ENCODE measurements around the gene SPATA20. TPM values are rescaled to one million over a fixed set of nuclear protein-coding genes. Genes with fewer than 3 reads are reported as not detected.

SPATA20 gene
- total RNA-seq, 1 donor from 2014 or later, result 58.1 TPM

DNA sequence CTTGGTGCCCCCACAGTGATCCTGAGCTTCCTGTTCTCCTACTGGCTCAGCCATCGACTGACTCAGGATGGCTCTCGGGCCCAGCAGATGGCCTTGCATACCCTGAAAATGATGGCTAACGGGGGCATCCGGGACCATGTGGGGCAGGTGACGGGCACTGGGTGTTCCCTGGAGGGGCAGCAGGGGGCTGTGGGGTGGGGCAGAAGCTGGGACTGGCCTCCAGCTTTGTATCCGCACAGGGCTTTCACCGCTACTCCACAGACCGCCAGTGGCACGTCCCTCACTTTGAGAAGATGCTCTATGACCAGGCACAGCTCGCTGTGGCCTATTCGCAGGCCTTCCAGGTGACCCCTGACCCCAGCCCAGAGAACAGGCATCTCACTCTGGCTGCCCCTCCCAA lies 3.0 kb downstream of the SPATA20 start:
- Mint-ChIP-seq H3K27me3 (ENCODE audit: unreplicated experiment) (no peaks in the 10 kb centered on the region), H3K4me1 (ENCODE audit: unreplicated experiment) (peaks cover 9% of the 10 kb centered on the region), H3K4me3 (ENCODE audit: unreplicated experiment) (no peak overlapping the region), H3K36me3 (ENCODE audit: unreplicated experiment) (peaks cover 2% of the 10 kb centered on the region), H3K9me3 (ENCODE audit: unreplicated experiment) (no peaks in the 10 kb centered on the region), H3K27ac (ENCODE audit: unreplicated experiment) (no peak overlapping the region)
- DNase-seq (ENCODE audit: extremely low spot score, unreplicated experiment), result no peak
- TF ChIP-seq, protein P1, sequence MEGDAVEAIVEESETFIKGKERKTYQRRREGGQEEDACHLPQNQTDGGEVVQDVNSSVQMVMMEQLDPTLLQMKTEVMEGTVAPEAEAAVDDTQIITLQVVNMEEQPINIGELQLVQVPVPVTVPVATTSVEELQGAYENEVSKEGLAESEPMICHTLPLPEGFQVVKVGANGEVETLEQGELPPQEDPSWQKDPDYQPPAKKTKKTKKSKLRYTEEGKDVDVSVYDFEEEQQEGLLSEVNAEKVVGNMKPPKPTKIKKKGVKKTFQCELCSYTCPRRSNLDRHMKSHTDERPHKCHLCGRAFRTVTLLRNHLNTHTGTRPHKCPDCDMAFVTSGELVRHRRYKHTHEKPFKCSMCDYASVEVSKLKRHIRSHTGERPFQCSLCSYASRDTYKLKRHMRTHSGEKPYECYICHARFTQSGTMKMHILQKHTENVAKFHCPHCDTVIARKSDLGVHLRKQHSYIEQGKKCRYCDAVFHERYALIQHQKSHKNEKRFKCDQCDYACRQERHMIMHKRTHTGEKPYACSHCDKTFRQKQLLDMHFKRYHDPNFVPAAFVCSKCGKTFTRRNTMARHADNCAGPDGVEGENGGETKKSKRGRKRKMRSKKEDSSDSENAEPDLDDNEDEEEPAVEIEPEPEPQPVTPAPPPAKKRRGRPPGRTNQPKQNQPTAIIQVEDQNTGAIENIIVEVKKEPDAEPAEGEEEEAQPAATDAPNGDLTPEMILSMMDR (IDR thresholded peaks at IDR 0.05), result no peak

DNA sequence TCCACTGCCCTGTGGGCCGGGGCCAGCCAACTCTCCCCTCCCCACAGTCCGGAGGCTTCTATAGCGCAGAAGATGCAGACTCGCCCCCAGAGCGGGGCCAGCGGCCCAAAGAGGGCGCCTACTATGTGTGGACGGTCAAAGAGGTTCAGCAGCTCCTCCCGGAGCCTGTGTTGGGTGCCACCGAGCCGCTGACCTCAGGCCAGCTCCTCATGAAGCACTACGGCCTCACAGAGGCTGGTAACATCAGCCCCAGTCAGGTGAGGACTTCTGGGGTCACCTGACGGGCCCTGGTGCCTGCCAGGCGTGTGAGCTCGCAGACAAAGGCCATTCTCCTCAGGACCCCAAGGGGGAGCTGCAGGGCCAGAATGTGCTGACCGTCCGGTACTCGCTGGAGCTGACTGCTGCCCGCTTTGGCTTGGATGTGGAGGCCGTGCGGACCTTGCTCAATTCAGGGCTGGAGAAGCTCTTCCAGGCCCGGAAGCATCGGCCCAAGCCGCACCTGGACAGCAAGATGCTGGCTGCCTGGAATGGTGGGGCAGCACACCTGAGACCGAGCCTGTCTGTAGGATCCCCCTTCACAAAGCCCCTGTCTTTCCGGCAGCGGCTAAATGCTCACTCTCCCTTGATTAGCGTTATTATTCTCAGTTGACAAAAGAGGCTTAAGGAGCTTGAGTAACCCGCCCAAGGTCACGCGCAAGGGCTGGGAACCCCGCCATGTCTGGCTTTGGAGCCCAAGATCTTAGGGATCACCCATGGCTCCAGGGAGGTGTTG lies 3.9 kb downstream of the SPATA20 start:
- no peak overlapping the region for H3K4me3 Mint-ChIP-seq (ENCODE audit: unreplicated experiment)
- H3K27me3 Mint-ChIP-seq (ENCODE audit: unreplicated experiment), result no peaks in the 10 kb centered on the region
- H3K27ac Mint-ChIP-seq (ENCODE audit: unreplicated experiment), result no peak overlapping the region
- peaks cover 2% of the 10 kb centered on the region for H3K36me3 Mint-ChIP-seq (ENCODE audit: unreplicated experiment)
- H3K4me1 Mint-ChIP-seq (ENCODE audit: unreplicated experiment), result peaks cover 9% of the 10 kb centered on the region
- TF ChIP-seq, protein P1 (IDR thresholded peaks at IDR 0.05), result peak; percentile 89
- peak; percentile 92 for DNase-seq (ENCODE audit: extremely low spot score, unreplicated experiment)
- H3K9me3 Mint-ChIP-seq (ENCODE audit: unreplicated experiment), result no peaks in the 10 kb centered on the region

DNA sequence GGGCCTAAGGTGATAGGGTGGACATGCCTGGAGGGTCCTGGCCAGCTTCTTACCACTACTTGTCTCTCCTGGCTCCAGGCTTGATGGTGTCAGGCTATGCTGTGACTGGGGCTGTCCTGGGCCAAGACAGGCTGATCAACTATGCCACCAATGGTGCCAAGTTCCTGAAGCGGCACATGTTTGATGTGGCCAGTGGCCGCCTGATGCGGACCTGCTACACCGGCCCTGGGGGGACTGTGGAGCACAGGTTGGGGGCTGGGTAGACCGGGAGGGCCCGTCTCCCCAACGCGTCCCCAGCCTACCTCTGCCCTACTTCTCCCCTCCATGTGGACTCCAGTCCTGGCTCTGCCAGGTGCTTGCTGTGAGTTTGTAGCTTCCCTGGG lies 4.5 kb downstream of the SPATA20 start:
- TF ChIP-seq, protein P1 (IDR thresholded peaks at IDR 0.05), result no peak
- Mint-ChIP-seq H3K4me3 (ENCODE audit: unreplicated experiment) (no peak overlapping the region), H3K27ac (ENCODE audit: unreplicated experiment) (no peak overlapping the region), H3K36me3 (ENCODE audit: unreplicated experiment) (peaks cover 6% of the 10 kb centered on the region), H3K9me3 (ENCODE audit: unreplicated experiment) (no peaks in the 10 kb centered on the region), H3K27me3 (ENCODE audit: unreplicated experiment) (no peaks in the 10 kb centered on the region), H3K4me1 (ENCODE audit: unreplicated experiment) (peaks cover 9% of the 10 kb centered on the region)
- DNase-seq (ENCODE audit: extremely low spot score, unreplicated experiment), result no peak

DNA sequence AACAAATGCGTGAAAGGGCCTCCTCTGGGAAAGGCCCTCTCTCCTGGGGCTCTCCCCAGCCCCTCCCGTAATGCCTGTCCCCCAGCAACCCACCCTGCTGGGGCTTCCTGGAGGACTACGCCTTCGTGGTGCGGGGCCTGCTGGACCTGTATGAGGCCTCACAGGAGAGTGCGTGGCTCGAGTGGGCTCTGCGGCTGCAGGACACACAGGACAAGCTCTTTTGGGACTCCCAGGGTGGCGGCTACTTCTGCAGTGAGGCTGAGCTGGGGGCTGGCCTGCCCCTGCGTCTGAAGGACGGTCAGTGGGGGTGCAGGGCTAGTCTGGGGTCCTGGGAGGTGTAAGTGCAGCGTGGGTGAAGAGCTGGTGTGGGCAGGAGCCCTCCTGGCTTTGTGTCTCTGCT lies 4.9 kb downstream of the SPATA20 start:
- DNase-seq (ENCODE audit: extremely low spot score, unreplicated experiment), result no peak
- H3K27ac Mint-ChIP-seq (ENCODE audit: unreplicated experiment), result no peak overlapping the region

DNA sequence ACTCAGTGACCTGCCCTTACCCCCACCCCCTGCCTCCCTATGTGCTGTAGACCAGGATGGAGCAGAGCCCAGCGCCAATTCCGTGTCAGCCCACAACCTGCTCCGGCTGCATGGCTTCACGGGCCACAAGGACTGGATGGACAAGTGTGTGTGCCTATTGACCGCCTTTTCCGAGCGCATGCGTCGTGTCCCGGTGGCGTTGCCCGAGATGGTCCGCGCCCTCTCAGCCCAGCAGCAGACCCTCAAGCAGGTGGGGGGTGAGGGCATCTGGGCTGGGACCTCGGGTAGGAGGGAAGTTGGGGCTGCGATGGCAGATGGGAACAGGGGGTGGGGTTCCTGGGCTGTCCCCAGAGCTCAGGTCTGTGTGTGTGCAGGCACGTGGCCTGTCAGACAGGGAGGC lies 7.2 kb downstream of the SPATA20 start:
- Mint-ChIP-seq H3K9me3 (ENCODE audit: unreplicated experiment) (no peaks in the 10 kb centered on the region), H3K27ac (ENCODE audit: unreplicated experiment) (no peak overlapping the region), H3K36me3 (ENCODE audit: unreplicated experiment) (peaks cover 6% of the 10 kb centered on the region), H3K4me1 (ENCODE audit: unreplicated experiment) (peaks cover 6% of the 10 kb centered on the region), H3K27me3 (ENCODE audit: unreplicated experiment) (peaks cover 15% of the 10 kb centered on the region), H3K4me3 (ENCODE audit: unreplicated experiment) (no peak overlapping the region)
- DNase-seq (ENCODE audit: extremely low spot score, unreplicated experiment), result no peak
- TF ChIP-seq, protein P1 (IDR thresholded peaks at IDR 0.05), result no peak

More for the DNA sequence above, 4.9 kb downstream of the SPATA20 start:
- Mint-ChIP-seq H3K9me3 (ENCODE audit: unreplicated experiment) (no peaks in the 10 kb centered on the region), H3K27me3 (ENCODE audit: unreplicated experiment) (no peaks in the 10 kb centered on the region), H3K4me1 (ENCODE audit: unreplicated experiment) (peaks cover 6% of the 10 kb centered on the region), H3K4me3 (ENCODE audit: unreplicated experiment) (no peak overlapping the region), H3K36me3 (ENCODE audit: unreplicated experiment) (peaks cover 6% of the 10 kb centered on the region)
- TF ChIP-seq, protein P1 (IDR thresholded peaks at IDR 0.05), result no peak
